Kidney (tissue), 14 donors: ENCODE measurements around the gene DPM2. TPM values are rescaled to one million over a fixed set of nuclear protein-coding genes. Genes with fewer than 3 reads are reported as not detected.
A peak's percentile ranks its signal among the peaks of the same experiment; 100 is the strongest.

Source experiments
- DNase-seq, 5 donors: peaks; one replicate each; pipeline ENCODE4 v3.0.0-alpha.2; 2013 to 2020
- FAIRE-seq: peaks from 2 replicates; lab custom pipeline; 2012; peaks lifted over from hg19 to GRCh38; lab: Jason Lieb, UNC
- H3K27ac ChIP-seq, 2 donors: one replicate each; pipeline ENCODE4 v1.7.0; 2013; ENCODE audit warnings: low read depth in 2 of 2, low read length in 2 of 2, inconsistent platforms in 1 of 2
- H3K27me3 ChIP-seq: one replicate; pipeline ENCODE4 v1.7.1; 2013; ENCODE audit warnings: low read length, inconsistent platforms; ENCODE audit not compliant: control insufficient read depth, insufficient read depth
- H3K36me3 ChIP-seq, 3 donors: one replicate each; pipeline versions ENCODE4 v1.7.0 to v1.7.1; 2013; ENCODE audit warnings: low read length in 3 of 3, control low read depth in 1 of 3, inconsistent platforms in 1 of 3; ENCODE audit not compliant: insufficient read depth in 3 of 3, control insufficient read depth in 2 of 3
- H3K4me1 ChIP-seq, 3 donors: one replicate each; pipeline versions ENCODE4 v1.7.0 to v1.7.1; 2013; ENCODE audit warnings: low read length in 3 of 3, inconsistent platforms in 1 of 3, low read depth in 1 of 3; ENCODE audit not compliant: control insufficient read depth in 2 of 3, insufficient read depth in 2 of 3
- H3K4me3 ChIP-seq, 3 donors: one replicate each; pipeline versions ENCODE4 v1.7.0 to v1.8.1; 2013; ENCODE audit warnings: low read length in 3 of 3, control low read depth in 1 of 3, inconsistent platforms in 1 of 3
- H3K9ac ChIP-seq, 3 donors: one replicate each; pipeline versions ENCODE4 v1.7.0 to v1.7.1; 2013; ENCODE audit warnings: low read length in 3 of 3, control low read depth in 1 of 3, inconsistent platforms in 1 of 3
- H3K9me3 ChIP-seq, 3 donors: one replicate each; pipeline versions ENCODE4 v1.7.0 to v1.7.1; 2013; ENCODE audit warnings: low read length in 3 of 3, control low read depth in 1 of 3, inconsistent platforms in 1 of 3; ENCODE audit not compliant: control insufficient read depth in 2 of 3, insufficient read depth in 1 of 3
- intact Hi-C: fragments of 100-400 bp; cut with DNase I; formaldehyde crosslinking; loops from one replicate; pipeline ENCODE4 v1.11.1; 2022
- polyA plus RNA-seq: library from polyadenylated mRNA; stranded (reverse); fragments of 350-450 nt; fragmentation: Illumina TruSeq; extraction: RNeasy Lipid Tissue Mini Kit (QIAGEN cat#74804); gene quantifications from one replicate; pipeline ENCODE4 v1.2.3, GENCODE V29; 2014; ENCODE audit warnings: low read depth, low replicate concordance; ENCODE audit not compliant: insufficient read depth
- total RNA-seq: library from RNA; stranded (reverse); fragmentation: NEBNext Ultra II Directional; extraction: Animal tissue kit (Norgen Biotek cat#: 25700); gene quantifications from one replicate; pipeline ENCODE4 v1.2.1, GENCODE V29; 2021
- TF ChIP-seq, protein P1 (sequence below): IDR thresholded peaks from 3 replicates; pipeline ENCODE4 v1.5.1; 2012; ENCODE audit warnings: mild to moderate bottlenecking, moderate library complexity, borderline replicate concordance; ENCODE audit not compliant: insufficient read depth; ENCODE audit errors: extremely low read depth
- donor health status: control.
- donor health status: control.
- donor health status: control.
- donor health status: control.
- donor health status: control.
- donor health status: DM: yes; HTN: yes; CAD: no.
- donor health status: Normal renal cell carcinoma (clear cell type).

DPM2 gene
- total and polyA plus RNA-seq, 2 donors from 2014 or later = 42.8 to 70.0 TPM

DNA sequence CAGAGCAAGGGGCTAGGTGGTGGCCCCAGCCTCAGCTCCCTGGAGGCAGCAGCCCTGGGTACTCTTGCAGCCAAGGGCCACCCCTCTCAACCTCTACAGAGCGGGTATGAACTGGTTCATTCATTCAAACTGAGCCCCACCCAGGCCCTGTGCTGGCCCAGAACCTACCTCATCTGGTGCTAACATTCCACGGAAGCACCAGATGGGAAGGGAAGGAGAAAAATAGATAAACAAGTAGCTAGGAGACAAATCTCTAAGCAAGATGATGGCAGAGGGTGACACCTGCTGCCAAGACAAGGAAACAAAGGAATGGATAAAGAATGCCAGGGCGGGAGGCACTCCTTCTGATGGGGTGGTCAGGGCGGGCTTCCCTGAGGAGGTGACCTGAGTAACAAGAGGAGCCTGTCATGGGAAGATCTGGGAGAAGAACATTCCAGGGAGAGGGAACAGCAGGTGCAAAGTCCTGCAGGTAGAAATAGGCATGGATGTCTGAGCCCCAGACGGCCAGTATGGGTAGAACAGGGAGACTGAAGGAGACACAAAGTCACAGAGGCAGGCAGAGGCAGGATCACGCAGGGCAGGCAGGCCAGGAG is 26.9 kb downstream of the DPM2 start:
- intact Hi-C loops = no loop called here
- no peak overlapping the region for H3K27ac ChIP-seq
- peaks cover 0 to 17% (median 14%) of the 10 kb centered on the region in 3 donors for H3K4me1 ChIP-seq
- H3K9ac ChIP-seq = no peak overlapping the region
- TF ChIP-seq, protein P1, sequence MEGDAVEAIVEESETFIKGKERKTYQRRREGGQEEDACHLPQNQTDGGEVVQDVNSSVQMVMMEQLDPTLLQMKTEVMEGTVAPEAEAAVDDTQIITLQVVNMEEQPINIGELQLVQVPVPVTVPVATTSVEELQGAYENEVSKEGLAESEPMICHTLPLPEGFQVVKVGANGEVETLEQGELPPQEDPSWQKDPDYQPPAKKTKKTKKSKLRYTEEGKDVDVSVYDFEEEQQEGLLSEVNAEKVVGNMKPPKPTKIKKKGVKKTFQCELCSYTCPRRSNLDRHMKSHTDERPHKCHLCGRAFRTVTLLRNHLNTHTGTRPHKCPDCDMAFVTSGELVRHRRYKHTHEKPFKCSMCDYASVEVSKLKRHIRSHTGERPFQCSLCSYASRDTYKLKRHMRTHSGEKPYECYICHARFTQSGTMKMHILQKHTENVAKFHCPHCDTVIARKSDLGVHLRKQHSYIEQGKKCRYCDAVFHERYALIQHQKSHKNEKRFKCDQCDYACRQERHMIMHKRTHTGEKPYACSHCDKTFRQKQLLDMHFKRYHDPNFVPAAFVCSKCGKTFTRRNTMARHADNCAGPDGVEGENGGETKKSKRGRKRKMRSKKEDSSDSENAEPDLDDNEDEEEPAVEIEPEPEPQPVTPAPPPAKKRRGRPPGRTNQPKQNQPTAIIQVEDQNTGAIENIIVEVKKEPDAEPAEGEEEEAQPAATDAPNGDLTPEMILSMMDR = peak; percentile 18
- FAIRE-seq (no peak), DNase-seq (peak; percentile 62 to 83 (median 70))
- H3K27me3 ChIP-seq = no peaks in the 10 kb centered on the region
- no peaks in the 10 kb centered on the region for H3K36me3 ChIP-seq
- no peaks in the 10 kb centered on the region for H3K9me3 ChIP-seq
- no peak overlapping the region for H3K4me3 ChIP-seq

DNA sequence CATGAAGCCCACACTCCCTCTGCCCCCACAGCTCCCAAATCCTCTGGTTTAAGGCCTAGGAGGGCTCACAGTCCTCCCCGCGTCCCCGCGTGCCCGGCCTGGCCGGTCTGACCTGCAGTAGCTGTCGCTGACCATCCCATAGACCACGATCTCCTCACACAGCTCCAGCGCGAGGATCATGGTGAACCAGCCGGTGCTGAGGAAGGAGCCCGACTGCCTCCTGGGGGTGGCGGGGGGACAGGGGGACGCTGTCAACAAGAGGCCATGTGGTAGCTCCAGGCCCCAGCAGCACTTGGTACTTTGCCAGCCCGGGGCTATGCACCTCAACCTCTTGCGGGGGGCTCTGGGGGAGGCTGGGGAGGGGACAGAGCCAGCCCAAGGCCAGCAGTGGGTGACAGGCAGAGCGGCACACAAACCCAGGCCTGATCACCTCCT is 27.8 kb downstream of the DPM2 start:
- intact Hi-C loops = no loop called here
- H3K27ac ChIP-seq = no peak overlapping the region
- H3K9ac ChIP-seq = no peak overlapping the region
- TF ChIP-seq, protein P1 = no peak
- FAIRE-seq = no peak
- peaks cover 3 to 16% (median 16%) of the 10 kb centered on the region in 3 donors for H3K4me1 ChIP-seq
- no peaks in the 10 kb centered on the region for H3K27me3 ChIP-seq
- no peaks in the 10 kb centered on the region for H3K9me3 ChIP-seq
- no peaks in the 10 kb centered on the region for H3K36me3 ChIP-seq
- DNase-seq = peak in 2 of 5 donors; percentile 65 to 77
- no peak overlapping the region for H3K4me3 ChIP-seq

DNA sequence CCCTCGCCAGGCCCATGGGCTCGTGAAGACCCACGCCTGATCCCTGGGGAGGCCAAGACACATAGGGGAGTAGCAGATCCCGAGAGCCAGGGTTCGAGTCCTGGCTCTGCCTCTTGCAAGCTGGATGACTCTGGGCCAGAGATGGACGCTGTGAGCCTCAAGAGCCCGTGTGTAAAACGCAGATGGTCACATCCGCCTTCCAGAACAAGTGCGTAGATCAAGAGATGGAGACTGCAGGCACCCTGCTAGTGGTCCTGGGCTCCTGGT is 29.1 kb downstream of the DPM2 start:
- Histone ChIP-seq H3K9ac (no peak overlapping the region), H3K36me3 (no peaks in the 10 kb centered on the region), H3K4me3 (no peak overlapping the region), H3K9me3 (no peaks in the 10 kb centered on the region), H3K27ac (no peak overlapping the region), H3K27me3 (no peaks in the 10 kb centered on the region), H3K4me1 (peaks cover 4 to 27% (median 26%) of the 10 kb centered on the region in 3 donors)
- FAIRE-seq (no peak), DNase-seq (peak in 2 of 5 donors; percentile 52 to 75)
- TF ChIP-seq, protein P1 = no peak
- intact Hi-C loops = no loop called here
